Tibial artery (tissue), 4 donors: Measurements from ENCODE around the gene PRR5.

ENCODE experiments used
- DNase-seq, 2 donors: peaks; one replicate each; pipeline ENCODE4 v3.0.0-alpha.2; 2019
- H3K27ac ChIP-seq, 2 donors: fragments of 200-600 bp; sonication (generic) in 1 of 2; 1 replicate in 1 of 2; 2 replicates in 1 of 2; pipeline ENCODE4 v1.5.1; 2018 to 2019; ENCODE audit warnings: mild to moderate bottlenecking in 1 of 2
- H3K27me3 ChIP-seq, 2 donors: fragments of 200-600 bp; sonication (generic) in 1 of 2; one replicate each; pipeline versions ENCODE4 v1.5.1 to v1.6.0; 2016 to 2019
- H3K36me3 ChIP-seq, 3 donors: fragments of 200-600 bp; sonication (generic) in 2 of 3; one replicate each; pipeline ENCODE4 v1.5.1; 2016 to 2019; ENCODE audit warnings: mild to moderate bottlenecking in 2 of 3
- H3K4me1 ChIP-seq, 4 donors: fragments of 200-600 bp; sonication (generic) in 2 of 4; 1 replicate in 3 of 4; 2 replicates in 1 of 4; pipeline ENCODE4 v1.5.1; 2016 to 2019
- H3K4me3 ChIP-seq, 2 donors: fragments of 200-600 bp; sonication (generic) in 1 of 2; 1 replicate in 1 of 2; 2 replicates in 1 of 2; pipeline ENCODE4 v1.5.1; 2018 to 2019; ENCODE audit warnings: mild to moderate bottlenecking in 2 of 2
- H3K9me3 ChIP-seq, 3 donors: fragments of 200-600 bp; sonication (generic) in 1 of 3; one replicate each; pipeline ENCODE4 v1.5.1; 2016 to 2019
- CTCF ChIP-seq, 2 experiments: fragments of 200-600 bp in 1 of 2; fragments of 450-650 bp in 1 of 2; IDR thresholded peaks; one replicate each; pipeline ENCODE4 v1.5.1; 2017 to 2019; ENCODE audit warnings: antibody characterized with exemption in 2 of 2, mild to moderate bottlenecking in 1 of 2, moderate library complexity in 1 of 2
- intact Hi-C: fragments of 100-400 bp; cut with DNase I; formaldehyde crosslinking; loops from one replicate; pipeline ENCODE4 v1.15.0; 2023; ENCODE audit warnings: low total_unique reads

Gene PRR5

GRCh38 chr22:44752285-44753188 lies 50.5 kb downstream of the PRR5 start, which contains the start of gene ARHGAP8:
Gene ARHGAP8, plus strand, starts transcription at chr22:44752575. Its CDS starts 33,953 bp downstream, at chr22:44786528.
- H3K4me1 ChIP-seq: peaks cover 0 to 18% (median 5%) of the 10 kb centered on the region in 4 donors
- no peaks in the 10 kb centered on the region for H3K36me3 ChIP-seq
- intact Hi-C loops: no loop called here
- H3K4me3 ChIP-seq: no peak within 1 kb of the TSS
- no peak for TF ChIP-seq CTCF (IDR thresholded peaks at IDR 0.05)
- H3K27me3 ChIP-seq: peaks cover 0 to 68% of the 10 kb centered on the region in 2 donors
- DNase-seq: no peak
- H3K9me3 ChIP-seq: peaks cover 0 to 8% (median 0%) of the 10 kb centered on the region in 3 donors
- H3K27ac ChIP-seq: no peak within 1 kb of the TSS

GRCh38 chr22:44753189-44754042 lies 51.4 kb downstream of the PRR5 start:
- H3K4me3 ChIP-seq: no peak overlapping the region

GRCh38 chr22:44754998-44755397 lies 53.0 kb downstream of the PRR5 start:
- no peak for DNase-seq
- Histone ChIP-seq H3K27ac (no peak overlapping the region), H3K4me3 (no peak overlapping the region), H3K36me3 (no peaks in the 10 kb centered on the region), H3K27me3 (peaks cover 0 to 66% of the 10 kb centered on the region in 2 donors), H3K9me3 (peaks cover 0 to 8% (median 0%) of the 10 kb centered on the region in 3 donors), H3K4me1 (peaks cover 0 to 18% (median 5%) of the 10 kb centered on the region in 4 donors)
- intact Hi-C loops: no loop called here
- no peak for TF ChIP-seq CTCF (IDR thresholded peaks at IDR 0.05)

More at GRCh38 chr22:44753189-44754042, 51.4 kb downstream of the PRR5 start:
- TF ChIP-seq CTCF (IDR thresholded peaks at IDR 0.05): no peak
- Histone ChIP-seq H3K36me3 (no peaks in the 10 kb centered on the region), H3K9me3 (peaks cover 0 to 8% (median 0%) of the 10 kb centered on the region in 3 donors), H3K27me3 (peaks cover 0 to 67% of the 10 kb centered on the region in 2 donors), H3K4me1 (peaks cover 0 to 18% (median 5%) of the 10 kb centered on the region in 4 donors), H3K27ac (no peak overlapping the region)
- intact Hi-C loops: no loop called here
- DNase-seq: no peak

- TF ChIP-seq CTCF (IDR thresholded peaks at IDR 0.05): no peak
- peaks cover 0 to 8% (median 0%) of the 10 kb centered on the region in 3 donors for H3K9me3 ChIP-seq
- H3K4me1 ChIP-seq: peaks cover 0 to 18% (median 5%) of the 10 kb centered on the region in 4 donors
- intact Hi-C loops: no loop called here
- H3K36me3 ChIP-seq: no peaks in the 10 kb centered on the region
- H3K27me3 ChIP-seq: peaks cover 0 to 63% of the 10 kb centered on the region in 2 donors
- H3K4me3 ChIP-seq: no peak overlapping the region
- DNase-seq: no peak
- H3K27ac ChIP-seq: no peak overlapping the region
Observed at GRCh38 chr22:44755417-44755816, 53.4 kb downstream of the PRR5 start.

- no peak overlapping the region for H3K4me3 ChIP-seq
- DNase-seq: no peak
- H3K27ac ChIP-seq: no peak overlapping the region
- H3K27me3 ChIP-seq: peaks cover 0 to 58% of the 10 kb centered on the region in 2 donors
- TF ChIP-seq CTCF (IDR thresholded peaks at IDR 0.05): no peak
- H3K9me3 ChIP-seq: peaks cover 0 to 8% (median 0%) of the 10 kb centered on the region in 3 donors
- peaks cover 0 to 18% (median 5%) of the 10 kb centered on the region in 4 donors for H3K4me1 ChIP-seq
- H3K36me3 ChIP-seq: no peaks in the 10 kb centered on the region
- intact Hi-C loops: no loop called here
Observed at GRCh38 chr22:44755956-44756361, 54.0 kb downstream of the PRR5 start.
